ENCODE results near the gene SMC1B. TPM values are rescaled to one million over a fixed set of nuclear protein-coding genes. Genes with fewer than 3 reads are reported as not detected.

The SMC1B gene
- total RNA-seq, 4 donors from 2014 or later = 0.17 TPM; not detected in 3

- TF ChIP-seq CTCF (IDR thresholded peaks at IDR 0.05; ENCODE audit: low read depth) = no peak
Measured at GRCh38 chr22:45321827-45322226, 91.6 kb downstream of the SMC1B start.

GRCh38 chr22:45320357-45320976 is 92.9 kb downstream of the SMC1B start:
- no peak for TF ChIP-seq CTCF (IDR thresholded peaks at IDR 0.05; ENCODE audit: low read depth)

DNA sequence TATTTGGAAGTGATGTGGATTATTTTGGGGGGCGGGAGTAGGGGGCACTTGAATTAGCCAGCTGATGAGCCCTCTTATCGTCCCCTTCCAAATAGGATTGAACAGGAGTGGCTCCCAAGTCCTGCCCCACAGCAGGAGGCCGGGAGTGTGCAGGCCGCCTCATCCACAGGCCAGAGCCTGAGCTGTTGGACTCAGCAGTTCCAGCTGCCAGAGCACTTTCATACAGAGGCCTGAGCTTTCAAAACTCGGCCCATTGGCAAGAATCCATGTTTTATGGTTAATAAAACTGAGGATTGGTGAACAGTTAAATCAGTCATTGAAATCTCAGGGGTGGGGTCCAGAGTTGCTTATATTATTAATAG is 94.1 kb downstream of the SMC1B start:
- TF ChIP-seq CTCF (IDR thresholded peaks at IDR 0.05; ENCODE audit: low read depth) = no peak

DNA sequence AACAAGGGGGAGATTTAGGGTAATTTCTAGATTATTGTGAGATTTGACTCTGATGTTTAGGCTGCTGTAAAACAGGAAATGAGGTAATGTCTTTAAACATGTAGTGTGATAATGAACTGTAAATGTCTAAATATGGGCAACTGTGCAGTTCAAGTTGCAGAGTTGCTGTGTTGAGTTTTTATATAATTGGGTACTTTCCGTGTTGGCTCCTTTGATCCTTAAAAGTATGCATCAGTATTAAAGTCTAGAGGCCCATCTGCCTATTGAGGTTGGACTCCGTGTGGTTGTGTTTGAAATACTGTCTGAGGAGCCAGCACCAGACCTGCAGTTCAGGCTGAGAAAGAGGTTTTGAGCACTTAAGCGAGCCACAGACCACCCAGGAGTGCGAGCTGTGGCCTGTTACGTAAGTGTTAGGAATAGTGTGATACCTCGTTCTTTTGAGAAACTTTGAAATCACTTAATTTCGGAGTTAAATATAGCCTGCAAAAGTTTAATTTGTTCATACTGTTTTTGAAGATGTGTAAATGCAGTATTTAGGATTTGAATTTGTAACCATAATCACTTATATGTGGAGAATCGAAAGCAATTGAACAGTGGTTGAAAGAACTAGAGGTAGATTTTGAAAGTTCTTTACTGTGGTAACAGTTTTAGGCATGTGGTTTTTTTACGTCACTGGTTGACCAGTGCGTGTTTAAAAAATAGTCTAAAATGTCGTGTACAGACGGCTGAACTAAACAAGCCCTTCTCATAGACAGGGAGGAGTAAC is 94.7 kb downstream of the SMC1B start:
- TF ChIP-seq CTCF (IDR thresholded peaks at IDR 0.05; ENCODE audit: low read depth) = no peak

GRCh38 chr22:45318168-45318557 is 95.2 kb downstream of the SMC1B start:
- no peak for TF ChIP-seq CTCF (IDR thresholded peaks at IDR 0.05; ENCODE audit: low read depth)

DNA sequence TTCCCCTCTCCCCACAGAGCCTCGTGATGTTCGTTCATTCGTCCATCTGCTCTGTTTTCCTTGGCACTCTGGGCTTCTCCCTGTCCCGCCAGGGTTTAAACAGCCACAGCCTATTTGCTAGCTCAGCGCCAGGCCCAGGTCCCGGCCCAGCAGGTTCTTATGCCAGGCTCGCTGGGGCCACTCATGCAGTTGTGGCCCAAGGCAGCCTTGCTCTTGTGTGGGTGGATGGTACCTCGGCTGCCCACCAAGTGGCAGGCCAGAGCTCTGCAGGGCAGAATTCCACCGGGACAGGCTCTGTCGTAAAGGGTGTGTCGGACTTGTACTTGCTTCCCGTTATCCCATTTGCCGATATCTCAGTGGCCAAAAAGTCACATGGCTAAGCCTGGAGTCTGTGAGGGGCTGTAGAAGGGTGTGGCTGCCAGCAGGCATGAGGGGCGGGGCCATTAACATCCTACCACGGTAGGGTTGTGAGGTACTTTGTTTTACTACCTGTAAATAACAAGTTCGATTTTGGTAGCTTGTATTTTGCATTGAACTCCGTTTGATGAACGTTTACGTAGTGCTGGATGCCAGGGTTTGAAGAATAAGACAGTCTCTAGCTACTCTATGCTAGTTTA is 95.7 kb downstream of the SMC1B start:
- no peak for TF ChIP-seq CTCF (IDR thresholded peaks at IDR 0.05; ENCODE audit: low read depth)

- TF ChIP-seq CTCF (IDR thresholded peaks at IDR 0.05; ENCODE audit: low read depth) = no peak
Measured at GRCh38 chr22:45316796-45317526, 96.4 kb downstream of the SMC1B start.
